AG09309 (cell line): ENCODE results near the gene TTYH1.

Source experiments
- DNase-seq: peaks from one replicate; pipeline ENCODE4 v3.0.0-alpha.2; 2010; ENCODE audit warnings: low read depth
- H3K4me3 ChIP-seq: 2 replicates; pipeline ENCODE4 v1.5.1; 2011; ENCODE audit warnings: mild to moderate bottlenecking, low read depth, low read length, moderate library complexity; ENCODE audit not compliant: control insufficient read depth
- CTCF ChIP-seq: IDR thresholded peaks from 2 replicates; pipeline ENCODE4 v1.5.1; 2011; ENCODE audit warnings: mild to moderate bottlenecking, low read depth, low read length, inconsistent platforms; ENCODE audit not compliant: insufficient read depth, control insufficient read depth; ENCODE audit errors: missing control alignments

Gene TTYH1

GRCh38 chr19:54451331-54451871 lies 36.1 kb downstream of the TTYH1 start:
- peak overlapping the region; percentile 26 for H3K4me3 ChIP-seq
- no peak for TF ChIP-seq CTCF
- DNase-seq: no peak

GRCh38 chr19:54451997-54452396 lies 36.7 kb downstream of the TTYH1 start:
- TF ChIP-seq CTCF: no peak
- no peak overlapping the region for H3K4me3 ChIP-seq

GRCh38 chr19:54452626-54453025 lies 37.4 kb downstream of the TTYH1 start:
- DNase-seq: no peak
- TF ChIP-seq CTCF: no peak
- H3K4me3 ChIP-seq: no peak overlapping the region

More at GRCh38 chr19:54451997-54452396, 36.7 kb downstream of the TTYH1 start:
- no peak for DNase-seq

GRCh38 chr19:54453921-54454780 lies 38.9 kb downstream of the TTYH1 start:
- no peak for TF ChIP-seq CTCF
- DNase-seq: no peak
- H3K4me3 ChIP-seq: no peak overlapping the region

GRCh38 chr19:54454781-54455675 lies 39.8 kb downstream of the TTYH1 start:
- H3K4me3 ChIP-seq: no peak overlapping the region
- DNase-seq: no peak
- no peak for TF ChIP-seq CTCF

- no peak for DNase-seq
- TF ChIP-seq CTCF: no peak
- H3K4me3 ChIP-seq: no peak overlapping the region
Measured at GRCh38 chr19:54455786-54456422, 40.6 kb downstream of the TTYH1 start.
